HG02981 (cell line): ENCODE data around the gene ARHGAP35.
"Not testable (repeated sequence)": the region's sequence is repeated elsewhere in the genome, so short reads cannot be mapped to it uniquely, and the experiment has no call there.

ENCODE experiments used
- ATAC-seq: cut with Tn5 transposase; IDR thresholded peaks from one replicate; pipeline ENCODE4 v1.9.1; 2021; ENCODE audit warnings: mild to moderate bottlenecking, moderate library complexity; ENCODE audit not compliant: unreplicated experiment

Gene ARHGAP35

GRCh38 chr19:46842791-46843190, 18.0 kb upstream of the ARHGAP35 start:
- no peak for ATAC-seq

- no peak for ATAC-seq
Measured at GRCh38 chr19:46844067-46844489, 16.7 kb upstream of the ARHGAP35 start.

- no peak for ATAC-seq
Measured at GRCh38 chr19:46845959-46846459, 14.8 kb upstream of the ARHGAP35 start.

GRCh38 chr19:46847528-46847927, 13.3 kb upstream of the ARHGAP35 start:
- no peak for ATAC-seq

- ATAC-seq: no peak
Measured at GRCh38 chr19:46848389-46848788, 12.4 kb upstream of the ARHGAP35 start.

GRCh38 chr19:46849610-46850009, 11.2 kb upstream of the ARHGAP35 start:
- no peak for ATAC-seq

GRCh38 chr19:46850228-46851203, 10.3 kb upstream of the ARHGAP35 start, which contains the start of gene AP2S1:
AP2S1 (minus strand) TSS chr19:46850846; CDS start chr19:46850766, 80 bp downstream.
- ATAC-seq: peak; percentile 94

- no peak for ATAC-seq
Measured at GRCh38 chr19:46852830-46853229, 8.0 kb upstream of the ARHGAP35 start.

GRCh38 chr19:46854698-46855097, 6.1 kb upstream of the ARHGAP35 start:
- not testable (repeated sequence) for ATAC-seq

GRCh38 chr19:46856062-46857022, 4.5 kb upstream of the ARHGAP35 start:
- ATAC-seq: peak; percentile 30

GRCh38 chr19:46859637-46860124, 1.1 kb upstream of the ARHGAP35 start:
- no peak for ATAC-seq

GRCh38 chr19:46860125-46860845, 512 bp upstream of the ARHGAP35 start:
- peak; percentile 74 for ATAC-seq

- no peak for ATAC-seq
Measured at GRCh38 chr19:46861691-46862502, 1.1 kb downstream of the ARHGAP35 start.

- no peak for ATAC-seq
Measured at GRCh38 chr19:46862503-46862834, 1.7 kb downstream of the ARHGAP35 start.

GRCh38 chr19:46862974-46863632, 2.3 kb downstream of the ARHGAP35 start:
- ATAC-seq: no peak

GRCh38 chr19:46863818-46864629, 3.2 kb downstream of the ARHGAP35 start:
- ATAC-seq: no peak

GRCh38 chr19:46866407-46867136, 5.8 kb downstream of the ARHGAP35 start:
- no peak for ATAC-seq
